GM10248 (cell line): Measurements from ENCODE around the gene MUC5AC.

Experiments used
- CTCF ChIA-PET: fragments of 300-600 bp; sonication (Branson Sonifier 250); formaldehyde crosslinking; extraction: SDS; loops from one replicate; lab custom pipeline; 2021; ENCODE audit warnings: antibody characterized with exemption; lab: Yijun Ruan, JAX
- POLR2A ChIA-PET: fragments of 350-650 bp; sonication (Branson Sonifier 250); formaldehyde crosslinking; extraction: SDS; loops from one replicate; lab custom pipeline; 2020; ENCODE audit warnings: antibody characterized with exemption; lab: Yijun Ruan, JAX
- DNase-seq: peaks from one replicate; pipeline ENCODE4 v3.0.0; 2012; ENCODE audit errors: extremely low spot score
- TF ChIP-seq, protein P1 (sequence below): IDR thresholded peaks from 2 replicates; pipeline ENCODE4 v1.5.1; 2012; ENCODE audit warnings: mild to moderate bottlenecking, low read depth; ENCODE audit errors: extremely low read depth, missing control alignments, control extremely low read depth

The MUC5AC gene

DNA sequence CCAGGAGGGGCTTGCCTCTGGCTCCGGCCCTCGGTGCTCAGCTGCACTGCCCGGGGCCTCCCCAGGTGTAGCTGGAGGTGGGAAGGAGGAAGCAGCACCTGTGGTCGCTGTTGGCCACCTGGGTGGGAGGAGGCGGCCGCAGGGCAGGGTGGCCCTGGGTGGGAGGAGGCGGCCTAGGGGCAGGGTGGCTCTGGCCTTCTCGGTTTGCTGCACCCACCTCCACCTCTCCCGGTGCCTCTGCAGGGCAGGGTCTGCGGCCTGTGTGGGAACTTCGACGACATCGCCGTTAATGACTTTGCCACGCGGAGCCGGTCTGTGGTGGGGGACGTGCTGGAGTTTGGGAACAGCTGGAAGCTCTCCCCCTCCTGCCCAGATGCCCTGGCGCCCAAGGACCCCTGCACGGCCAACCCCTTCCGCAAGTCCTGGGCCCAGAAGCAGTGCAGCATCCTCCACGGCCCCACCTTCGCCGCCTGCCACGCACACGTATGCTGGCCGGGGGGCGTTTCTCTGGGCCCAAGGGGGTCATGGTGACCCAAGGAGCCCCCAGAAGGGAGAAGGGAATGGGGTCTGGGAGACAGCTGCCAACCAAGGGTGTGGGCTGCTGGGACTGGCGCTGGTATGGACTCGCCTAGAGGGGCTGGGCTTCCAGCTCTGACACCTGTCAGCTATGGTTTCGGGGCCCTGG is 20.6 kb downstream of the MUC5AC start:
- TF ChIP-seq, protein P1, sequence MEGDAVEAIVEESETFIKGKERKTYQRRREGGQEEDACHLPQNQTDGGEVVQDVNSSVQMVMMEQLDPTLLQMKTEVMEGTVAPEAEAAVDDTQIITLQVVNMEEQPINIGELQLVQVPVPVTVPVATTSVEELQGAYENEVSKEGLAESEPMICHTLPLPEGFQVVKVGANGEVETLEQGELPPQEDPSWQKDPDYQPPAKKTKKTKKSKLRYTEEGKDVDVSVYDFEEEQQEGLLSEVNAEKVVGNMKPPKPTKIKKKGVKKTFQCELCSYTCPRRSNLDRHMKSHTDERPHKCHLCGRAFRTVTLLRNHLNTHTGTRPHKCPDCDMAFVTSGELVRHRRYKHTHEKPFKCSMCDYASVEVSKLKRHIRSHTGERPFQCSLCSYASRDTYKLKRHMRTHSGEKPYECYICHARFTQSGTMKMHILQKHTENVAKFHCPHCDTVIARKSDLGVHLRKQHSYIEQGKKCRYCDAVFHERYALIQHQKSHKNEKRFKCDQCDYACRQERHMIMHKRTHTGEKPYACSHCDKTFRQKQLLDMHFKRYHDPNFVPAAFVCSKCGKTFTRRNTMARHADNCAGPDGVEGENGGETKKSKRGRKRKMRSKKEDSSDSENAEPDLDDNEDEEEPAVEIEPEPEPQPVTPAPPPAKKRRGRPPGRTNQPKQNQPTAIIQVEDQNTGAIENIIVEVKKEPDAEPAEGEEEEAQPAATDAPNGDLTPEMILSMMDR: no peak
- CTCF ChIA-PET: no interaction called here
- DNase-seq: no peak
- POLR2A ChIA-PET: interaction anchor here (0.6 kb wide), 1 partner anchor 1076 kb away, joined by 3 read pairs; no protein-coding TSS in a partner anchor

DNA sequence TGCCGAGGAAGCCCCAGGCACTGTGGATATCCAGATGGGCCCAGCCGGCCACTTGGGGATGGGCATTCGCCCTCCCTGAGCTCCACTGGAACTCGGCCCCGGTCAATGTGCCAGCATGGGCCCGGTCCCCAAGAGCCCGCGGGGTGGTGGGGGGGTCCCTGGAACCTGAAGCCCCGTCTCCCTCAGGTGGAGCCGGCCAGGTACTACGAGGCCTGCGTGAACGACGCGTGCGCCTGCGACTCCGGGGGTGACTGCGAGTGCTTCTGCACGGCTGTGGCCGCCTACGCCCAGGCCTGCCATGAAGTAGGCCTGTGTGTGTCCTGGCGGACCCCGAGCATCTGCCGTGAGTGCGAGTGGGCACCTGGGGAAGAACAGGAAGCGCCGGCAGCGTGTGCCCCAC is 21.2 kb downstream of the MUC5AC start:
- ChIA-PET POLR2A (interaction anchor here (0.6 kb wide), 1 partner anchor 1076 kb away, joined by 3 read pairs; no protein-coding TSS in a partner anchor), CTCF (no interaction called here)
- no peak for DNase-seq
- TF ChIP-seq, protein P1: no peak

DNA sequence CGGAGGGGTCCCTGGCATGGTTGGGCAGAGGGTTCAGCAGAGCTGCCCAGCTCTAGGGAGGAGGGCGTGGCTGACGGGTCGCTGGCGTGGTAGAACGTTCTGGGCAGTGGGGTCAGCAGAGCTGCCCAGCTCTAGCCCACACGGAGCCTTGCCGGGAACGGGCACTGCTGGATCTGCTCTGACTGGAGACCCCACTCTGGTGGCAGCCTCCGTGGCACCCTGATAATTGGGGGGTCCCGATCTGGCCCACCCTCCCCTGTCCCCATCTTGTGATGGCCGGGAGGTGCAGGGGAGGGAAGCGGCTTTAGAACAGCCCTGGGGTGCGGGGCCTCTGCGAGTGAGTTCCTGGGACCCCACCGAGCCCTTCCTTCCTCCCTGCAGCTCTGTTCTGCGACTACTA is 21.9 kb downstream of the MUC5AC start:
- TF ChIP-seq, protein P1: no peak
- no peak for DNase-seq
- ChIA-PET CTCF (no interaction called here), POLR2A (no interaction called here)

DNA sequence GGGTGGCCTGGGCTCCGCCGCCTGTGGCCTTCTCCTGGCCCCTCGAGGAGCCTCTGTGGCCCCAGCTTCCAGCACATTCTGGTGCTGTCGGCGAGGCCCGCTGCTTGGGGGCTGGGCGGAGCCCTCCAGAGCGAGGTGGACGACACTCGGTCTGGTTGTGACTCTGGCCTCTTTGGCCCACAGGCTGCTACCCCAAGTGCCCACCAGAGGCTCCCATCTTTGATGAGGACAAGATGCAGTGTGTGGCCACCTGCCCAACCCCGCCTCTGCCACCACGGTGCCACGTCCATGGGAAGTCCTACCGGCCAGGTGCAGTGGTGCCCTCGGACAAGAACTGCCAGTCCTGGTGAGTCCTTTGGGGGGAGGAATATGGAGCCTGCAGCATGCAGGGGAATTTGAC is 22.4 kb downstream of the MUC5AC start:
- ChIA-PET CTCF (no interaction called here), POLR2A (no interaction called here)
- TF ChIP-seq, protein P1: no peak
- DNase-seq: no peak

DNA sequence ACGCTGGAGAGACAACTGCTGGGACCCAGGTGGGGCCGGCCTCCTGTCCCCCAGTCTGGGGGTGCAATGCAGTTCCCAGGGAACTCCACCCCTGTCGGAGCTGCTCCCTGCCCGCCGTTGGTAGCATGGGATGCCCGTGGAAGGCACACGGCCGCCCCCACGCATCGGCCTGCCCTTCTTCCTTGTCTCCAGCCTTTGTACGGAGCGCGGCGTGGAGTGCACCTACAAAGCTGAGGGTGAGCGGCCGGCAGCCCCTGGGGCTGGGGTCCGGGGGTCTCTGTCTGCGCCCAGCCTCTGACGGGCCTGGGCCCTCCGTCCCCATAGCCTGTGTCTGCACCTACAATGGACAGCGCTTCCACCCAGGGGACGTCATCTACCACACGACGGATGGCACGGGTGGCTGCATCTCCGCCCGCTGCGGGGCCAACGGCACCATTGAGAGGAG is 23.2 kb downstream of the MUC5AC start:
- TF ChIP-seq, protein P1: no peak
- POLR2A ChIA-PET: no interaction called here
- DNase-seq: no peak
- CTCF ChIA-PET: no interaction called here

DNA sequence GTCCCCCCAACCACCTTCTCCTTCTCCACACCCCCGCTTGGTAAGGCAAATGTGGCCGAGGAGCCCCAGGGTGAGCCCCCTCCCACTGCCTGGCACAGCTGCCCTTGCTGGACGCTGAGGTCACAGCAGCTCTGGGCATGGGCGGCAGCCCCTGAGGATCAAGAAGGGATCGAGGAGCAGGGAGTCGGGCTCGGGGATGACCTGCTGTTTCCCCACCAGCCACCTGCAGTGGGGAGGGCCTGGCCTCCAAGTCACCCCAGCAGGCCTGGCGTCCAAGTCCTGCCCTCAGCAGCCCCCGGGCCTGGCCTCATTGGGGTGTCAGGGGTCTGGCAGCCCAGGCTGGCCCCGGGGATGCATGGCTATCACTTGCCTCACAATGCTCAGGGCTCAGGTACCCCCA is 23.7 kb downstream of the MUC5AC start:
- CTCF ChIA-PET: no interaction called here

More for the DNA sequence above, 23.7 kb downstream of the MUC5AC start:
- TF ChIP-seq, protein P1: no peak
- POLR2A ChIA-PET: no interaction called here
- no peak for DNase-seq
